GM23338 (cell line): ENCODE results near the gene CCL21.

Experiments used
- POLR2AphosphoS5 ChIP-seq: IDR thresholded peaks from 2 replicates; pipeline ENCODE4 v1.6.1; 2016; ENCODE audit warnings: antibody characterized with exemption, low read depth
- TF ChIP-seq, protein P1 (sequence below), 2 experiments: fragments of 200-600 bp in 1 of 2; sonication (generic) in 1 of 2; conservative IDR thresholded peaks; 2 replicates each; pipeline versions ENCODE4 v1.5.1 to v1.6.1; 2016 to 2017; ENCODE audit warnings: antibody characterized with exemption in 2 of 2, low read depth in 2 of 2, mild to moderate bottlenecking in 2 of 2, moderate library complexity in 1 of 2

DNA sequence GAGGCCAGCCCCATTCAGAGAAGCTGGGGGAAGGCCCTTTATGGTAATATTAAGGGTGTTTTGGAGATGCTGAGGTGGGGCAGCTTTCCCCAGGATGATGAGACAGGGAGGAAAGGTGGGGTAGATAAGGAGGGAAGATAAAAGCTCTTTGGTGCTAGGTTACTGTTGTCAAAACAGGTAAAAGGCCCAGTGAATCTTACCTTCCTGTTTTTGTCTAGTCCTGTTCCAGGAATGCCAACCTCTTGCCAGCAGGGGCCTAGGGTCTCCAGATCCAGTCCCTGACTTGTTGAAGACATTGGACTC lies 46.7 kb downstream of the CCL21 start:
- TF ChIP-seq, protein P1, sequence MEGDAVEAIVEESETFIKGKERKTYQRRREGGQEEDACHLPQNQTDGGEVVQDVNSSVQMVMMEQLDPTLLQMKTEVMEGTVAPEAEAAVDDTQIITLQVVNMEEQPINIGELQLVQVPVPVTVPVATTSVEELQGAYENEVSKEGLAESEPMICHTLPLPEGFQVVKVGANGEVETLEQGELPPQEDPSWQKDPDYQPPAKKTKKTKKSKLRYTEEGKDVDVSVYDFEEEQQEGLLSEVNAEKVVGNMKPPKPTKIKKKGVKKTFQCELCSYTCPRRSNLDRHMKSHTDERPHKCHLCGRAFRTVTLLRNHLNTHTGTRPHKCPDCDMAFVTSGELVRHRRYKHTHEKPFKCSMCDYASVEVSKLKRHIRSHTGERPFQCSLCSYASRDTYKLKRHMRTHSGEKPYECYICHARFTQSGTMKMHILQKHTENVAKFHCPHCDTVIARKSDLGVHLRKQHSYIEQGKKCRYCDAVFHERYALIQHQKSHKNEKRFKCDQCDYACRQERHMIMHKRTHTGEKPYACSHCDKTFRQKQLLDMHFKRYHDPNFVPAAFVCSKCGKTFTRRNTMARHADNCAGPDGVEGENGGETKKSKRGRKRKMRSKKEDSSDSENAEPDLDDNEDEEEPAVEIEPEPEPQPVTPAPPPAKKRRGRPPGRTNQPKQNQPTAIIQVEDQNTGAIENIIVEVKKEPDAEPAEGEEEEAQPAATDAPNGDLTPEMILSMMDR (conservative IDR thresholded peaks at IDR 0.05; ENCODE audit: low read depth in 2 of 2) = no peak
- TF ChIP-seq POLR2AphosphoS5 = no peak
